NCI-H2196 (cell line): ENCODE results near the gene SIRPD.
A peak's percentile ranks its signal among the peaks of the same experiment; 100 is the strongest.

Experiments used
- DNase-seq: peaks from one replicate; lab custom pipeline; 2025; ENCODE audit not compliant: unreplicated experiment; lab: John Stamatoyannopoulos, UW

SIRPD gene

DNA sequence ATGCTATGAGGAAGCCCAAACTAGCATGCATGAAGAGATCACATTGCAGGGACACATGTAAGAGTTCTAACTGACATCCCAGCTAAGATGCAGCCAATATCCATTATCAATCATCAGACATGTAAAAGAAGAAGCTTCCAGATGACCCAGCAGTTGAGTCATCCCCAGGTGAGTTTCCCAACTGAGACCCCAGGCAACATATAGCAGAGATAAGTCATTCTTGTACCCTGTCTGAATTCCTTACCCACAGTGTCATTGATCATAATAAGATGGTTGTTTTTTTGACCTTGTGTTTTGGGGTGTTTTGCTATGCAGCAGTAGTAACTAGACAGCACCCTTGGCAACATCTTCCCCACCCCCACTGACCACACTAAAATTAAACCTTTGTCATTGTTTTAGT, 18.9 kb downstream of the SIRPD start:
- no peak for DNase-seq

DNA sequence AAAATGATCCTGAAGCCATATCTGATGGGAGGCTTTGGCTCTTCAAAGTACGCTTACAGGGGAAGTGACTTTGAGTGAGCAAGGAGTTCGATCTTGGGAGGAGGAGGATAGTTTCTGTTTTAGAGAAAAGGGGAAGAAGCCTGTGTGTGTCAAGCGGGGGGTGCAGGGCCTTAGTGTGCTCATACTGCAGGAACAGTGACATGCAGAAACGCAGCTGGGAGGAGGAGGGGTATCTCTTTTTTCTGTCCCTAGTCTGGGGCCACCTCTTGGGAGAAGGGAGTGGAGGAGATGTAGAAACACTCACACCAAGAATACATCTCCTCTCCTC, 19.8 kb downstream of the SIRPD start:
- no peak for DNase-seq

DNA sequence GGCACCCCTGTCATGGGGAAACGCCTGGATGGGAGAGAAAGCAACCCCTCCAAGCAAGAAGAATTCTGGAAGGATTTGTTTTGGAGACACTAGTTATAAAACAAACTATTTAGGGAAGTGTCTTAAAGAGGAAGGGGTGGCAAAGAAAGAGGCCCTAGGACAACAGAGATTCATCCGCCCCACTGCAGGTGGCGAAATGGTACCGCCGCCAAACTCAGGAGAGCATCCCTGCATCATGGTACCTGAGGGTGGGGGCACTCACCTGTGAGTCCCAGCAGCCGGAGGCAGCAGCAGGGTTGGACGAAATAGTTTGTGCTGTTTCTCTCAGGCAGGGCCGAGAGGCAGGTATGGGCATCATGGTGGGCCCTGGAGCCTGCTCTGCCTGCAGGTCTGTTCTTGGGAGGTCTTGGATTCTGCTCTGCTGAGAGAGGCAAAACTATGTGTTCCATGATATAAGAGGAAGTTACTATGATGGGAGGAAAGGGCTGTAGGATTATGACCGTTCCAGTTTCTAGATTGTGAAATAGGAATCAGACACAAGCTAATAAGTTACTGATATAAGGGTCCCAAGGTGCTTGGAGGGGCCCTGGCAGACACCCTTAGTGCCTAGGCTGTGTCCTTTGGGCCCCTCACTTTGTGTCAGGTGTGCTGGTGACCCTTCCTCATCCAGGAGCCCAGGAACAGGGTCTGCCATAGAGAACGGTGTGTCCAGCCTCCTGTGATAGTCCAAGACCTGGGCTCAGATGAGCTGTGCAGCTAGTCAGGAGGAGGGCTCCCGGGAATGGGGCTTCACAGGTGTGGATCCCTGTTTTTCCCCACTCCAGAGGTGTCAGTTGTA, 20.4 kb downstream of the SIRPD start:
- DNase-seq = no peak

- no peak for DNase-seq
Measured at GRCh38 chr20:1535420-1536175, 21.9 kb downstream of the SIRPD start.

GRCh38 chr20:1534526-1534925, 23.0 kb downstream of the SIRPD start:
- DNase-seq = no peak

GRCh38 chr20:1533059-1533458, 24.4 kb downstream of the SIRPD start:
- no peak for DNase-seq

DNA sequence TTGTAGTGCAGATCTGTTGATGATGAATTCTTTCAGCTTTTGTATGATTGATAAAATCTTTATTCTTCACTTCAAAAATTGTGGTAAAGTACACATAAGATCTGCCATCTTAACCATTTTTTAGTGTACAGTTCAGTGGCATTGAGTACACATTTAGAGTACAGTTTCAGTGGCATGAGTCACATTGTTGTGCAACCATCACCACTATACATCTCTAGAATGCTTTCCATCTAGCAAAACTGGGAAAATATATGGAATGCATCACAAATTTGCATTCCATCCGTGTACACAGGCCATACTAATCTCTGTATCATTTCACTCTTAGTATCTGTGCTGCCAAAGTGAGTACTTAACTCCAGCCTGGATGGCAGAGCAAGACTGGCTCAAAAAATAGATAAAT, 28.7 kb downstream of the SIRPD start:
- DNase-seq = no peak

- no peak for DNase-seq
Measured at GRCh38 chr20:1527923-1528322, 29.6 kb downstream of the SIRPD start.

GRCh38 chr20:1526896-1527295, 30.6 kb downstream of the SIRPD start:
- no peak for DNase-seq

DNA sequence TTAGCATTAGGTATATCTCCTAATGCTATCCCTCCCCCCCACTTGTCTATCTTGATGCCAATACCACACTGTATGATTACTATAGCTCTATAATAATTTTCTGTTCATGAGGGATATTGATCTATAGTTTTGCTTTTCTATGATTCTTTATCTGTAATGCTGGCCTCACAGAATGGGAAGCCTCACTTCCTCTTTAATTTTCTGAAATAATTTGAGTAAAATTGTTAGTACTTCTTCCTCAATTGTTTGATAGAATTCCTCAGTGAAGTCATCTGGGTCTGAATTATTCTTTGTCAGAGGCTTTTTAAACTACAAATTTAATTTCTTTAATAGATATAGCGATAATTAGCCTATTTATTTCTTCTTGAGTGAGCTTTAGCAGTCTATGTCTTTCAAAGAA, 31.2 kb downstream of the SIRPD start:
- DNase-seq = no peak

- DNase-seq = no peak
Measured at GRCh38 chr20:1524004-1524403, 33.5 kb downstream of the SIRPD start.

- no peak for DNase-seq
Measured at GRCh38 chr20:1517010-1517409, 40.5 kb downstream of the SIRPD start.

- DNase-seq = no peak
Measured at GRCh38 chr20:1513801-1514200, 43.7 kb downstream of the SIRPD start.

DNA sequence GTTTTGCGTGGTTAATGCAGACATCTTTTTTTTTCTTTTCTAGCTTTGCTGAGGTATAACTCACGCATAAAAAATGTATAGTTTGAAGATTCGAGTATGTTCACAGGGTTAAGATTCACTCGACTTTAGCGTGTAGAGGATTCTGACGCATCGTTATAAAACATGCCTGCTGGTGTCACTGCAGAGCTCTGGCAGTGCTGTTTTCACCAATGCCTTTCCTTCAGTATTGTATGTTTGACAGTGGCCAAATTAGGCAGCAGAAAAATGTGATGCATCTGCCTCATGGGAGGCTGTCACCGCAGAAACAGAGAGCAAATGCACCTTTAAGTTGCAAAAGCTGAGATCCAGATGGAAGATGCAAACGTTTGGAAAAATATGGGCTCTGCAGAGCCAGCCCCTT, 48.3 kb downstream of the SIRPD start:
- DNase-seq = peak; percentile 24

DNA sequence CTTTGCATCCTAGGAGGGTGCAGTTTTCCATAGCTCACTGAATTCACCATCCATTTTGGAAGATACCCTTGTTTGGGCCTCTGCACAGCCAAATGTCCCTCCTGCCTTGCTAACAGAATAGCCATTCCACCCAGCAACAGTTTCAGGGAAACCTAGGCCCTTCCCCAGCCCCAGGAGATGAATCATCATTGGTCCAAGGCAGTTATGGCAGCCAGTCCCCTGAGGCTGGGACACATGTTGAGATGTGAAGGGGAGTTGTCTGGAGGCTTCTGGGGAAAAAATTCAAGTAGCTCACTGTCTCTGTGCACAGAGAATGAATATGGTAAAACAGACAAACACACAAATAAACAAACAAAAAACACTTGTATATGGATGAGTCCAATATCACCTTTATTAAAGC, 48.9 kb downstream of the SIRPD start:
- no peak for DNase-seq

DNA sequence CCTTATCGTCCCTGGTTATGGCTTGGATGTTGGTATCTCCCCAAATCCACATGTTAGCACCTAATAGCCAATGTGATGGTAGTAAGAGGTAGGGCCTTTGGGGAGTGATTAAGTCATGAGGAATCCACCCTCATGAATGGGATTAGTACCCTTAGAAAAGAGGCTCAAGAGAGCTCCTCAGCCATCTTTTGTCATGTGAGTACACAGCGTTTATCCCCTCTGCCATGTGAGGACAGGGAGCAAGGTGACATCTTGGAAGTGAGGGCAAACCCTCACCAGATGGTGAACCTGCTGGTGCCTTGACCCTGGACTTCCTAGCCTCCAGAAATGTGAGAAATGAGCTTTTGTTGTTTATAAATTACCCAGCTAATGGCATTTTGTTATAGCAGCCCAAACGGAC, 50.2 kb downstream of the SIRPD start:
- no peak for DNase-seq

DNA sequence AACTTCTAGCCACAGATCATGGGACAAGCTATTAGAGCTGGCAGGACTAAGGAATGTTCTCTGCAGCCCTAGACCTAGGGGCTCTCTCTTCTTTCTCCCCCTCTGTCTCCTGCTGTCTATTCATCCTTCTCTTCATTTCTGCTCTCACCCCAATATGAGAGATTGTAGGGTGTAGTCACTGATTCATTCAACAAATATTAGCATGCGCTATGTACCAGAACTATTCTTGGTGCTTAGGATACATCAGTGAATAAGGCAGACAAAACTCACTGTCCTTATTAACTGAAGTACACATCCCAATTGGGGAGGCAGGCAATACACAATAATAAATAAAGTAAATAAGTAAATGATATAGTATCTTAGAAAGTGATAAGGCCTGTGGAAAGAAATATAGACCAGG, 51.6 kb downstream of the SIRPD start:
- DNase-seq = no peak

DNA sequence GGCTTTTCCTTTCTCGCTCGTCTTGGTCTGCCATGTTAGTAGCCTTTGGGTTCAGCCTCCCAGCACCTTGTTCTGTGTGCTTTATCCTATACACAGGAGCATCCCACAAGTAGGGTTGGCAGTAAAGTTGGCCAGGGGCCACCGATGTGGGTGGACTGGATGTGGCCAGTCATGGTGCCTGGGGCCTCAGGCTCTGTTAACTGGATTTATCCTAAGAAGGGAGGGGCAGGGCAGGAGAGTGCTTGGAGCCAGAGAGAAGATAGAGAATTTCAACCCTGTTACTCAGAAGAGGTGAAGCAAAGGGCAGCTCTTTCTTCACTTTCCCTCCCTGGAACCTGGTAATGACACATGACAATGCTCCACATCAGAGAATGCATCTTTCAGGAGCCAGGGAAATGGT, 52.1 kb downstream of the SIRPD start:
- no peak for DNase-seq

GRCh38 chr20:1503564-1504227, 53.8 kb downstream of the SIRPD start:
- DNase-seq = peak; percentile 69

DNA sequence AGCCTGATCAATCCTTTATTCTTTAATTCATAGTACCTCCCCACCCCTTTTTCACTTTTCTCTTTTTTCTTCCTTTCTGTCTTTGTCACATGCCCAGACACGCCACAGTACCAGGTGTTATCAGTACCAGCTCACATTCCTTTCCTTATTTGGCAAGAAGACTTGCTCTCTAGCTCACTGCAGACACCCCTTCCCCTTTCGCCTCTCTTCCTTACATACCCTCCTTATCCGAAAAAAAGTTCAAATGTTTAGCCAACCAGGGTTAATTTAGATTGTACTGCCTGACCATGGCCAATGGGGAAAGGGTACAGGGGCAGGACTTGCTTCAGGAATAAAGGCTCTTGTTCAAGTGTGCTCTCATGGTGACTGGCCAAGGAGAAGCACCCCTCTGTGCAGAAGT, 57.0 kb downstream of the SIRPD start:
- no peak for DNase-seq

- DNase-seq = no peak
Measured at GRCh38 chr20:1499528-1500420, 57.7 kb downstream of the SIRPD start.
